Right lobe of liver (tissue), 6 donors: ENCODE measurements around the gene TRAK1. TPM values are rescaled to one million over a fixed set of nuclear protein-coding genes. Genes with fewer than 3 reads are reported as not detected.

Experiments used
- ATAC-seq, 4 donors: fragments of 200-7000 bp; cut with Tn5 transposase; one replicate each; pipeline ENCODE4 v1.9.1; 2020; ENCODE audit warnings: mild to moderate bottlenecking in 4 of 4, moderate library complexity in 4 of 4
- DNase-seq, 3 donors: peaks; one replicate each; pipeline ENCODE4 v3.0.0-alpha.2; 2020
- H3K27ac ChIP-seq, 3 donors: fragments of 200-600 bp; one replicate each; pipeline ENCODE4 v1.8.0; 2022
- H3K27me3 ChIP-seq, 2 donors: fragments of 200-600 bp; one replicate each; pipeline ENCODE4 v1.8.0; 2022
- H3K36me3 ChIP-seq, 4 donors: fragments of 200-600 bp; sonication (generic) in 1 of 4; one replicate each; pipeline versions ENCODE4 v1.5.1 to v1.8.0; 2017 to 2022; ENCODE audit warnings: control low read depth in 1 of 4
- H3K4me1 ChIP-seq, 4 donors: fragments of 200-600 bp; sonication (generic) in 1 of 4; one replicate each; pipeline versions ENCODE4 v1.5.1 to v1.8.0; 2017 to 2022; ENCODE audit warnings: control low read depth in 1 of 4
- H3K4me3 ChIP-seq, 3 donors: fragments of 200-600 bp; one replicate each; pipeline ENCODE4 v1.8.0; 2022
- H3K9me3 ChIP-seq, 4 donors: fragments of 200-600 bp; sonication (generic) in 1 of 4; one replicate each; pipeline versions ENCODE4 v1.5.1 to v1.8.0; 2017 to 2022; ENCODE audit warnings: control low read depth in 1 of 4
- CTCF ChIP-seq, 4 donors: fragments of 200-600 bp in 3 of 4; fragments of 450-650 bp in 1 of 4; IDR thresholded peaks; one replicate each; pipeline versions ENCODE4 v1.5.1 to v1.8.0; 2016 to 2022; ENCODE audit warnings: antibody characterized with exemption in 4 of 4, mild to moderate bottlenecking in 2 of 4
- POLR2A ChIP-seq: fragments of 450-650 bp; IDR thresholded peaks from one replicate; pipeline ENCODE4 v1.6.1; 2017; ENCODE audit warnings: antibody characterized with exemption, mild to moderate bottlenecking
- WGBS: methylation state at CpG from one replicate; pipeline ENCODE4 v1.1.6; 2018; ENCODE audit warnings: low coverage, low lambda C conversion rate; ENCODE audit not compliant: insufficient coverage; ENCODE audit errors: missing lambda C conversion rate; 5-methylcytosine and 5-hydroxymethylcytosine counted together
- intact Hi-C, 2 donors: fragments of 100-400 bp; cut with DNase I; formaldehyde crosslinking; loops; one replicate each; pipeline versions ENCODE4 v1.11.2 to v1.14.1; 2022
- total RNA-seq, 6 experiments: library from RNA; depleted of rRNA in 2 of 6; stranded (reverse); fragments of >200 nt in 2 of 6; fragmentation: NEBNext Ultra II Directional in 3 of 6; extraction: Animal tissue kit (Norgen Biotek cat#: 25700) in 3 of 6; gene quantifications; one replicate each; pipeline versions ENCODE4 v1.1.0 to v1.2.4, GENCODE V29; 2016 to 2023
- donor health status: DM: no; HTN: yes; CAD: no.
- donor health status: DM: no; HTN: no; CAD: no.
- donor health status: DM: no; HTN: no; CAD: no.
- donor health status: DM: no; HTN: yes; CAD: no.
- donor health status: DM: no; HTN: yes; CAD: no.

TRAK1 gene
- total RNA-seq, 6 experiments from 2014 or later, result 9.5 to 16.4 (median 12.2) TPM

GRCh38 chr3:42176242-42177034, 85.3 kb downstream of the TRAK1 start:
- intact Hi-C loops, result no loop called here
- 84% methylated on average over 6 of the region's 7 CpGs for WGBS
- no peak for ATAC-seq
- no peak overlapping the region for H3K4me3 ChIP-seq
- H3K4me1 ChIP-seq, result peaks cover 0 to 16% (median 6%) of the 10 kb centered on the region in 4 donors
- no peaks in the 10 kb centered on the region for H3K36me3 ChIP-seq
- H3K9me3 ChIP-seq, result no peaks in the 10 kb centered on the region
- no peaks in the 10 kb centered on the region for H3K27me3 ChIP-seq
- TF ChIP-seq POLR2A (no peak), CTCF (IDR thresholded peaks at IDR 0.05) (no peak)
- DNase-seq, result no peak
- H3K27ac ChIP-seq, result no peak overlapping the region

GRCh38 chr3:42177068-42177800, 86.1 kb downstream of the TRAK1 start:
- H3K27me3 ChIP-seq, result no peaks in the 10 kb centered on the region
- H3K9me3 ChIP-seq, result no peaks in the 10 kb centered on the region
- H3K4me1 ChIP-seq, result peaks cover 0 to 16% (median 6%) of the 10 kb centered on the region in 4 donors
- no peaks in the 10 kb centered on the region for H3K36me3 ChIP-seq
- ATAC-seq (no peak), DNase-seq (no peak)
- WGBS, result over 99% methylated on average over 6 of the region's 6 CpGs
- H3K4me3 ChIP-seq, result no peak overlapping the region
- intact Hi-C loops, result no loop called here
- TF ChIP-seq CTCF (IDR thresholded peaks at IDR 0.05) (no peak), POLR2A (no peak)
- no peak overlapping the region for H3K27ac ChIP-seq

- 94% methylated on average over 7 of the region's 9 CpGs for WGBS
- H3K4me1 ChIP-seq, result peaks cover 0 to 16% (median 6%) of the 10 kb centered on the region in 4 donors
- H3K36me3 ChIP-seq, result no peaks in the 10 kb centered on the region
- no peaks in the 10 kb centered on the region for H3K27me3 ChIP-seq
- H3K4me3 ChIP-seq, result no peak overlapping the region
- no peak for DNase-seq
- H3K9me3 ChIP-seq, result no peaks in the 10 kb centered on the region
- H3K27ac ChIP-seq, result no peak overlapping the region
- intact Hi-C loops, result no loop called here
- no peak for ATAC-seq
- TF ChIP-seq POLR2A (no peak), CTCF (IDR thresholded peaks at IDR 0.05) (no peak)
Measured at GRCh38 chr3:42177801-42178150, 86.6 kb downstream of the TRAK1 start.

- Histone ChIP-seq H3K4me3 (no peak overlapping the region), H3K4me1 (peaks cover 0 to 16% (median 6%) of the 10 kb centered on the region in 4 donors), H3K9me3 (no peaks in the 10 kb centered on the region), H3K27ac (peak overlapping the region in 1 of 3 donors; percentile 33), H3K27me3 (no peaks in the 10 kb centered on the region), H3K36me3 (no peaks in the 10 kb centered on the region)
- intact Hi-C loops, result no loop called here
- ATAC-seq (peak; percentile 76 to 98 (median 84)), DNase-seq (peak in 1 of 3 donors; percentile 60)
- 47% methylated on average over 6 of the region's 7 CpGs for WGBS
- TF ChIP-seq POLR2A (no peak), CTCF (IDR thresholded peaks at IDR 0.05) (no peak)
Measured at GRCh38 chr3:42179110-42179725, 88.1 kb downstream of the TRAK1 start.
